OCI-LY7 (cell line): ENCODE measurements around the gene SLC38A3. TPM values are rescaled to one million over a fixed set of nuclear protein-coding genes. Genes with fewer than 3 reads are reported as not detected.

Source experiments
- BruUV-seq: library from RNA; stranded (reverse); fragments of 400-500 nt; replicated peaks from 2 replicates; lab custom pipeline; 2021; lab: Mats Ljungman, UMichigan
- CTCF ChIA-PET: fragments of 300-600 bp; sonication (Branson Sonifier 250); formaldehyde crosslinking; loops from one replicate; lab custom pipeline; 2022; ENCODE audit warnings: antibody characterized with exemption; ENCODE audit not compliant: unreplicated experiment; lab: Charles Lee
- POLR2A ChIA-PET: fragments of 300-600 bp; sonication (Branson Sonifier 250); formaldehyde crosslinking; loops from one replicate; lab custom pipeline; 2022; ENCODE audit warnings: antibody characterized with exemption; lab: Charles Lee
- DNase-seq: peaks from one replicate; pipeline ENCODE4 v3.0.0-alpha.2; 2015; ENCODE audit warnings: low spot score
- H2AFZ ChIP-seq: fragments of 200-600 bp; sonication (generic), shearing (Covaris generic); 2 replicates; pipeline ENCODE4 v1.6.1; 2014; ENCODE audit warnings: mild to moderate bottlenecking, antibody characterized with exemption, low read length, moderate library complexity
- H3K27ac ChIP-seq: fragments of 200-600 bp; sonication (generic); 2 replicates; pipeline ENCODE4 v1.5.1; 2014; ENCODE audit warnings: mixed run types, low read depth, mild to moderate bottlenecking, moderate library complexity, low read length, inconsistent platforms; ENCODE audit not compliant: poor library complexity, severe bottlenecking
- H3K36me3 ChIP-seq: fragments of 200-600 bp; sonication (generic); 2 replicates; pipeline ENCODE4 v1.6.1; 2014; ENCODE audit warnings: mild to moderate bottlenecking, antibody characterized with exemption, low read length, moderate library complexity, mixed read lengths; ENCODE audit not compliant: insufficient read depth
- H3K4me1 ChIP-seq: fragments of 200-600 bp; sonication (generic); 2 replicates; pipeline ENCODE4 v1.5.1; 2014; ENCODE audit warnings: mild to moderate bottlenecking, low read length; ENCODE audit not compliant: insufficient read depth, poor library complexity, severe bottlenecking
- H3K4me2 ChIP-seq: fragments of 200-600 bp; sonication (generic); 2 replicates; pipeline ENCODE4 v1.6.1; 2014; ENCODE audit warnings: mild to moderate bottlenecking, low read length
- H3K4me3 ChIP-seq: fragments of 200-600 bp; sonication (generic); 2 replicates; pipeline ENCODE4 v1.5.1; 2014; ENCODE audit warnings: mild to moderate bottlenecking, low read depth, low read length; ENCODE audit not compliant: poor library complexity, severe bottlenecking
- H3K79me2 ChIP-seq: fragments of 200-600 bp; sonication (generic); 2 replicates; pipeline ENCODE4 v1.6.1; 2016; ENCODE audit warnings: low read depth, mild to moderate bottlenecking, low read length, moderate library complexity, mixed read lengths; ENCODE audit not compliant: insufficient read depth
- H3K9me2 ChIP-seq: fragments of 200-600 bp; sonication (generic); 2 replicates; pipeline ENCODE4 v1.6.1; 2016; ENCODE audit warnings: mild to moderate bottlenecking, low read length, mixed read lengths; ENCODE audit not compliant: insufficient read depth
- H3K9me3 ChIP-seq: fragments of 200-600 bp; sonication (generic); 2 replicates; pipeline ENCODE4 v1.6.1; 2014; ENCODE audit warnings: mild to moderate bottlenecking, mixed run types, low read length, mixed read lengths
- H4K20me1 ChIP-seq: fragments of 200-600 bp; sonication (generic); 2 replicates; pipeline ENCODE4 v1.6.1; 2014; ENCODE audit warnings: mild to moderate bottlenecking, antibody characterized with exemption, low read length, moderate library complexity, mixed read lengths; ENCODE audit not compliant: insufficient read depth
- CTCF ChIP-seq: fragments of 200-600 bp; sonication (generic); conservative IDR thresholded peaks from 2 replicates; pipeline ENCODE4 v1.5.1; 2014; ENCODE audit warnings: mild to moderate bottlenecking, antibody characterized with exemption, low read length, moderate library complexity, mixed read lengths
- EZH2phosphoT487 ChIP-seq: fragments of 200-600 bp; sonication (generic); IDR thresholded peaks from 2 replicates; pipeline ENCODE4 v1.6.1; 2018; ENCODE audit warnings: low read depth, borderline replicate concordance, mild to moderate bottlenecking, mixed run types, antibody characterized with exemption, low read length, moderate library complexity, mixed read lengths
- intact Hi-C: fragments of 100-400 bp; cut with micrococcal nuclease; formaldehyde crosslinking; loops from one replicate; pipeline ENCODE4 v1.10.0; 2022; ENCODE audit not compliant: unreplicated experiment
- total RNA-seq, 2 experiments: library from RNA; depleted of rRNA in 1 of 2; stranded (reverse); fragments of >200 nt in 1 of 2; shearing (Covaris generic) in 1 of 2; gene quantifications; 2 replicates each; pipeline ENCODE4 v1.2.3, GENCODE V29; 2014 to 2022

SLC38A3 gene
- total RNA-seq, 2 experiments from 2014 or later: not detected

GRCh38 chr3:50214824-50215223 is 9.8 kb downstream of the SLC38A3 start:
- intact Hi-C loops: no loop called here
- no peak overlapping the region for H3K27ac ChIP-seq
- BruUV-seq: no TSS peak
- DNase-seq: no peak
- H3K9me3 ChIP-seq: no peaks in the 10 kb centered on the region
- H3K36me3 ChIP-seq: no peaks in the 10 kb centered on the region
- no peaks in the 10 kb centered on the region for H3K9me2 ChIP-seq
- ChIA-PET POLR2A (no interaction called here), CTCF (no interaction called here)
- TF ChIP-seq EZH2phosphoT487 (no peak), CTCF (no peak)
- no peaks in the 10 kb centered on the region for H3K4me1 ChIP-seq
- no peak overlapping the region for H3K4me3 ChIP-seq
- H3K79me2 ChIP-seq: no peaks in the 10 kb centered on the region
- no peak overlapping the region for H2AFZ ChIP-seq
- no peaks in the 10 kb centered on the region for H4K20me1 ChIP-seq
- no peak overlapping the region for H3K4me2 ChIP-seq

- H3K9me3 ChIP-seq: no peaks in the 10 kb centered on the region
- no peaks in the 10 kb centered on the region for H3K36me3 ChIP-seq
- H4K20me1 ChIP-seq: no peaks in the 10 kb centered on the region
- ChIA-PET CTCF (no interaction called here), POLR2A (no interaction called here)
- H2AFZ ChIP-seq: no peak overlapping the region
- no peaks in the 10 kb centered on the region for H3K9me2 ChIP-seq
- TF ChIP-seq CTCF: no peak
- TF ChIP-seq EZH2phosphoT487: no peak
- no peaks in the 10 kb centered on the region for H3K79me2 ChIP-seq
- H3K4me3 ChIP-seq: no peak overlapping the region
- H3K4me1 ChIP-seq: no peaks in the 10 kb centered on the region
- intact Hi-C loops: no loop called here
- no peak for DNase-seq
- H3K27ac ChIP-seq: no peak overlapping the region
- no TSS peak for BruUV-seq
- no peak overlapping the region for H3K4me2 ChIP-seq
These were observed 10.5 kb downstream of the SLC38A3 start for GRCh38 chr3:50215529-50215928.

- Histone ChIP-seq H4K20me1 (no peaks in the 10 kb centered on the region), H2AFZ (no peak overlapping the region), H3K27ac (no peak overlapping the region), H3K4me1 (peaks cover 14% of the 10 kb centered on the region), H3K79me2 (no peaks in the 10 kb centered on the region), H3K4me2 (no peak overlapping the region), H3K36me3 (no peaks in the 10 kb centered on the region), H3K9me2 (no peaks in the 10 kb centered on the region), H3K9me3 (no peaks in the 10 kb centered on the region), H3K4me3 (no peak overlapping the region)
- no TSS peak for BruUV-seq
- TF ChIP-seq EZH2phosphoT487 (no peak), CTCF (no peak)
- ChIA-PET POLR2A (no interaction called here), CTCF (interaction anchor here (1.6 kb wide), 1 partner anchor 23 kb away, joined by 9 read pairs; no protein-coding TSS in a partner anchor)
- DNase-seq: no peak
- intact Hi-C loops: no loop called here
These were observed 12.6 kb downstream of the SLC38A3 start for GRCh38 chr3:50217681-50218080.
